Brain microvascular endothelial cell (primary cell): ENCODE data around the gene LASP1.

ENCODE experiments used
- DNase-seq: peaks from one replicate; pipeline ENCODE4 v3.0.0-alpha.2; 2020
- H3K27ac ChIP-seq: fragments of 250-450 bp; sonication (Bioruptor Pico); 2 replicates; pipeline ENCODE4 v1.5.1; 2020; ENCODE audit warnings: mild to moderate bottlenecking, moderate library complexity
- H3K27me3 ChIP-seq: fragments of 250-450 bp; sonication (Bioruptor Pico); replicated peaks from 2 replicates; pipeline ENCODE4 v1.5.1; 2020; ENCODE audit warnings: mild to moderate bottlenecking
- H3K36me3 ChIP-seq: fragments of 250-450 bp; sonication (Bioruptor Pico); replicated peaks from 2 replicates; pipeline ENCODE4 v1.5.1; 2020; ENCODE audit warnings: mild to moderate bottlenecking
- H3K4me3 ChIP-seq: 2 replicates; pipeline ENCODE4 v1.5.1; 2011; ENCODE audit warnings: low read depth, mild to moderate bottlenecking, control low read depth, low read length, moderate library complexity
- CTCF ChIP-seq: IDR thresholded peaks from 2 replicates; pipeline ENCODE4 v1.5.1; 2011; ENCODE audit warnings: low read depth, mild to moderate bottlenecking, moderate library complexity, low read length, control low read depth, inconsistent platforms; ENCODE audit errors: missing control alignments
- in situ Hi-C: cut with HindIII; loops from 2 replicates; pipeline ENCODE4 v1.10.0; 2017; ENCODE audit warnings: low sequenced_read_pairs, low pct_ligation_motif_present

Gene LASP1

GRCh38 chr17:38897671-38898290 lies 27.9 kb downstream of the LASP1 start:
- no peak for DNase-seq
- in situ Hi-C loops = no loop called here
- TF ChIP-seq CTCF = no peak
- Histone ChIP-seq H3K27me3 (no peaks in the 10 kb centered on the region), H3K27ac (no peak overlapping the region), H3K4me3 (no peak overlapping the region), H3K36me3 (peaks cover 65% of the 10 kb centered on the region)

GRCh38 chr17:38898291-38898679 lies 28.4 kb downstream of the LASP1 start:
- Histone ChIP-seq H3K27me3 (no peaks in the 10 kb centered on the region), H3K27ac (no peak overlapping the region), H3K4me3 (no peak overlapping the region), H3K36me3 (peaks cover 65% of the 10 kb centered on the region)
- in situ Hi-C loops = no loop called here
- no peak for DNase-seq
- TF ChIP-seq CTCF = no peak

GRCh38 chr17:38898812-38899348 lies 29.0 kb downstream of the LASP1 start:
- no peak for DNase-seq
- in situ Hi-C loops = no loop called here
- Histone ChIP-seq H3K27ac (no peak overlapping the region), H3K27me3 (no peaks in the 10 kb centered on the region), H3K4me3 (no peak overlapping the region), H3K36me3 (peaks cover 69% of the 10 kb centered on the region)
- no peak for TF ChIP-seq CTCF

GRCh38 chr17:38899421-38899820 lies 29.6 kb downstream of the LASP1 start:
- DNase-seq = no peak
- no peak for TF ChIP-seq CTCF
- Histone ChIP-seq H3K27ac (no peak overlapping the region), H3K36me3 (peaks cover 65% of the 10 kb centered on the region), H3K4me3 (no peak overlapping the region), H3K27me3 (no peaks in the 10 kb centered on the region)
- in situ Hi-C loops = no loop called here

GRCh38 chr17:38900978-38901656 lies 31.3 kb downstream of the LASP1 start:
- Histone ChIP-seq H3K36me3 (peaks cover 64% of the 10 kb centered on the region), H3K27ac (peak overlapping the region; percentile 28), H3K27me3 (no peaks in the 10 kb centered on the region), H3K4me3 (no peak overlapping the region)
- no peak for TF ChIP-seq CTCF
- in situ Hi-C loops = no loop called here
- DNase-seq = peak; percentile 97
